HG02943 (cell line): ENCODE measurements around the gene SPG21.

ENCODE experiments used
- ATAC-seq: cut with Tn5 transposase; IDR thresholded peaks from one replicate; pipeline ENCODE4 v1.9.1; 2021; ENCODE audit warnings: mild to moderate bottlenecking, low read depth, moderate library complexity; ENCODE audit not compliant: unreplicated experiment

SPG21 gene

GRCh38 chr15:64943512-64944225, 46.0 kb downstream of the SPG21 start:
- no peak for ATAC-seq

- ATAC-seq, result no peak
These were observed 47.4 kb downstream of the SPG21 start for GRCh38 chr15:64942356-64942755.

DNA sequence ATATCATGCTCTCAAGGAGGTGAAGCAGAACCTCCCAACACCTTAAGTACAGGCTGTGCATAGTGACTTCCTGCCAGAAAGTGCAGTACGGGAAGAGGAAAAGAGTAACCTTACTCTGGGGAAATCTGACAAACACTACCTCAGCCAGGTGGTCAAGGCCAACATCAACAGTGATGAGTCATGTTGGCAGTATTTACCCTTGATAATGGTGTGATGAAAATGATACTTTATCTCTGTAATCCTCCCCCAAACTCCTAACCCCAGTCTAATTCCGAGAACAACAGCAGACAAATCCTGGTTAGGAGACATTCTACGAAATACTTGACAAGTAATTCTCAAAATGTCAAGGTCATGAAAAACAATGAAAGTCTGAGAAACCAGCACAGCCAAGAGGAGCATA, 51.5 kb downstream of the SPG21 start:
- ATAC-seq, result no peak

GRCh38 chr15:64934023-64934422, 55.7 kb downstream of the SPG21 start:
- no peak for ATAC-seq

GRCh38 chr15:64931381-64931780, 58.3 kb downstream of the SPG21 start:
- no peak for ATAC-seq

DNA sequence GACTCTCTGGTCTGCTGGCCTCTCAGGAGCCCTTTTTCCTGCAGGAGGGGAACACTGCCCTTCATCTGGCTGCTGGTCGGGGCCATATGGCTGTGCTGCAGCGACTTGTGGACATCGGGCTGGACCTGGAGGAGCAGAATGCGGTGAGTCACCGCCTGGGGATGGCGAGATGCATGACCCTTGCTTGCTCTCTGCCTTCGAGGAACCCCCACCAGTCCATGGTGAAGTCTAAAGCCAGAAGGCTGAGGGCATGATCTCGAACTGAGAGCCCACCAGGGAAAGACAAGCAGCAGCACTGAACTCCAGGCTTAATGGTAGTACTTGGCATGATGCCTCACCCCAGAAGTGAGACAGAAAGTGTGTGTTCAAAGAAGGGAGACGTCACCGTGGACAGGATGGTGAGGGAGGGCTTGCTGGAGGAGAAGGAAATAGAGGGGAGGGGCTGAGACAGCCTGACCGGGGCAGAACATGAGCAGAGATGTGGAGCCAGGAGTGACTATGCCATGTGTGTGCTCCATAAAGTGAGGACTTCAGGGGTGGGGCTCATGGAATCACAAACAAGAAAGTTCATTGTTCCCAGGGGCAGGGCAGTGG, 58.8 kb downstream of the SPG21 start:
- no peak for ATAC-seq

DNA sequence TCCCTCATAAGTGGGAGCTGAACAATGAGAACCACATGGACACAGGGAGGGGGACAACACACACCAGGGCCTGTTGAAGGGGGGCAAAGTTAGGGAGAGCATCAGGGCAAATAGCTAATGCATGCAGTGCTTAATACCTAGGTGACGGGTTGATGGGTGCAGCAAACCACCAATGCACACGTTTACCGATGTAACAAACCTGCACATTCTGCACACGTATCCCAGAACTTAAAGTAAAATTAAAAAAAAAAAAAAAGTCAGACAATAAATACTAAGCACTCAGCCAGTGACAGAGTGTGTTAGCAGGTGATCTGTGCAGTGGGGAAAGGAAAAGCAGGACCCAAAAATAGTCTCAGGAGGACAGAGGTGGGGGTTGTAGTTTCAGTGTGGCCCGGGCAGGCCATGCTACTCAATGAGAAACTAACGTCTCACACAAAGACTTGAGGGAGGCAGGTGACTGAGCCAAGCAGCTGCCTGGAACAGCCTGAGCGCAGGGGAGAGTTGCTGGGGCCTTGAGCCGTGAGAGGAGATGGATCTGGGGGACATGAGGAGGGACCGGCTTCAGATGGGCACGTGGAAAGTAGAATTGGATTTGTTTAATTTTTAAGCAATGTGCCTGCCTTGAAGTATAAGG, 59.6 kb downstream of the SPG21 start:
- no peak for ATAC-seq

GRCh38 chr15:64928626-64929220, 61.0 kb downstream of the SPG21 start:
- no peak for ATAC-seq

- no peak for ATAC-seq
These were observed 63.1 kb downstream of the SPG21 start for GRCh38 chr15:64926661-64927060.

- ATAC-seq, result no peak
These were observed 64.1 kb downstream of the SPG21 start for GRCh38 chr15:64925335-64926330.

DNA sequence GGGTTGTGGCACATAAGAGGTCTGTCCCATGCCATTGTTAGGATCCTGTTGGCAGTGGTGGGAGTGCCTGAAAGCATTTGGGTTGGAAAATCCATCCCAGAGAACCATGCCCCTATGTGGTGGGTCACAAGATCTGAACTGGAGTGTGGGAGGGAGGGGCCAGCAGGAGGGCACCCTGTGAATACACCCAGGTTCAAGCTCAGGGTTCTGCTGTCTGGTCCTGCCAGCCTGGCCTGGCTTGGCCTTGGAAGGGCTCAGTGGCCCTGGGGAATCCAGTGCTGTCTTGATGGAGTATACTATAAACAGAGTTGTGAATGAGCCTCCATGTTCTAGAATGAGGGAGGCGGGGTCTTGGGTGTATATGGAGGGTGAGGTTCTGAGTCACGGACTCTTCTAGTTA, 66.2 kb downstream of the SPG21 start:
- no peak for ATAC-seq

- no peak for ATAC-seq
These were observed 68.0 kb downstream of the SPG21 start for GRCh38 chr15:64921711-64922110.

DNA sequence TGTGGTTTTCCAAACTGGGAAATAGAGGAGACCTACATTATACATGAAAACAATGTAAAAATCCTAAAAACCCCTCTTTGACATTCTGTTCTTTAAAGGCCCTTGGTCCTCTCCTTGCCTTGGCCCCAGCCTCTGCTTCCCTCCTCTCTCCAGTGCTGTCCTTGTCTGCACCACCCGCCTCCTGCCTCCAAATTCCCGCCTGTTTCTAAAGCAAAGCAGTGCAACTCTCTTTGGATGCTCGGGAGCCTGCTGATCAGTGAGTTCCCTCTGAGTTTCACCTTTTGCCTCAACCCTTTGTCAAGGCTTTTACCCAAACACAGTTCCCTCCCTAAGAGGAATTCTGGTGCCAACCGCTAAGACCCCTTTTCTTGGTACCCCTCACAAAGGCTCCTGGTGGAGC, 70.0 kb downstream of the SPG21 start:
- ATAC-seq, result no peak

GRCh38 chr15:64917211-64917610, 72.5 kb downstream of the SPG21 start:
- ATAC-seq, result no peak

- ATAC-seq, result no peak
These were observed 73.3 kb downstream of the SPG21 start for GRCh38 chr15:64916365-64916764.

DNA sequence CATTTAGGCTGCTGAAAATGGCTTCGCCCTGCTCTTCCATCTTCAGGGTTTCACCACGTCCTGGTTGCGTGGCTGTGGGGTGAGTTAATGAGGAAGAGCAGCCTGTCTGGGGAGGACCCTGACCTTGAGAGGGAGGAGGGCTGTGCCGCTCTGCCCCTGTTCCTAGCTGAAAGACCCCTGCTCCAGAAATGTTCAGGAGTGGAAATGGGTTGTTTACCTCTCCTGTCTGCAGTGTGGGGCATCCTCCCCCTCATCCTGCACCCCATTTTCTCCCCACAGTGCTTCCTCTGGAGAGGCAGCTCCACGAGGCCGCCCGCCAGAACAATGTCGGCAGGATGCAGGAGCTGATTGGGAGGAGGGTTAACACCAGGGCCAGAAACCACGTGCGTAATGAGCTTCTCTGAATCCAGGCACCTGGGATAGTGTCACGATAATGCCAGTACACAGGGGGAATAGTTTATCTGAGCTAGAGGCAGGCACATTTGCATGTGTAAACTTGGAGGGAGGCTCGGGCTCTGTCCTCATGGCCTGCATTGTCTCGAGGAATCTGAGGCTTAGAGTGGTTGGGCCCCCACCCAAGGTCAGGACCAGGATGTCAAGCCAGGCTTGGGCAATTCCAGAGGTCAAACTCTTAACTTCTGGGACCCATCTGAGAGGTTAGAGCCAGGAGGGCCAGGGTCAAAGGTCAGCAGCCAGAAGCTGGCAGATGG, 74.0 kb downstream of the SPG21 start:
- no peak for ATAC-seq
